GM12891 (cell line): Measurements from ENCODE around the gene PLGRKT.

Experiments used
- POLR2A ChIP-seq: IDR thresholded peaks from 2 replicates; pipeline ENCODE4 v1.6.1; 2011; ENCODE audit warnings: low read depth, low read length, control low read depth
- POLR2AphosphoS5 ChIP-seq: IDR thresholded peaks from 2 replicates; pipeline ENCODE4 v1.6.1; 2011; ENCODE audit warnings: low read depth, low read length, control low read depth
- TAF1 ChIP-seq: IDR thresholded peaks from 2 replicates; pipeline ENCODE4 v1.6.1; 2011; ENCODE audit warnings: low read depth, low read length, control low read depth

GRCh38 chr9:5466005-5466404 lies 28.3 kb upstream of the PLGRKT start:
- TF ChIP-seq POLR2A (no peak), POLR2AphosphoS5 (no peak), TAF1 (no peak)
